CD4-positive, alpha-beta T cell treated with Interleukin-15 for 1 hour (primary cell): Measurements from ENCODE around the gene RUNDC1.
"Not testable (repeated sequence)": the region's sequence is repeated elsewhere in the genome, so short reads cannot be mapped to it uniquely, and the experiment has no call there.

Source experiments
- DNase-seq: peaks from one replicate; pipeline ENCODE4 v3.0.0-alpha.2; 2020

Gene RUNDC1

DNA sequence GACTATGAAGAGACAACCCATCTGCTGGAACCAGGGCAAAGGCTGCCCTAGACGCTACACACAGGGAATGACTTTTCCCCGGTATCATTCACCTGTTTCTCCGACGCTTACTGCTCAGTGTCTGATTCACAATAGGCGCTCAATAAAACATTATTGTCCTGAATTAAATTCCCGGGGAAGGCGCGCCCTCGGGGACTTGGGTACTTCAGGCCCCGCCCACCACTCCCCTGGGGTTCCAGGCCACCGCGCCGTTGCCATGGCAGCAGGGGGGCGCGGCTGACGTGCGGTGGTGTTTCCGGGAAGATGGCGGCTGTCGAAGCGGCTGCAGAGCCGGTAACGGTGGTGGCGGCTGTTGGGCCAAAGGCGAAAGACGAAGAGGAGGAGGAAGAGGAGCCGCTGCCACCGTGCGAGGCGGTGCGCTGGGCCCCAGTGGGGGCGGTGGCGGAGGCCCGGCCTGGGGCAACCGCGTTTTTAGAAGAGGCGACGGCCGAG is at the start of gene RUNDC1:
Gene RUNDC1 (plus strand): TSS at position 292 of the 492 bp plus-strand sequence. CDS start 12 bp downstream, at position 304.
- peak; percentile 91 for DNase-seq

DNA sequence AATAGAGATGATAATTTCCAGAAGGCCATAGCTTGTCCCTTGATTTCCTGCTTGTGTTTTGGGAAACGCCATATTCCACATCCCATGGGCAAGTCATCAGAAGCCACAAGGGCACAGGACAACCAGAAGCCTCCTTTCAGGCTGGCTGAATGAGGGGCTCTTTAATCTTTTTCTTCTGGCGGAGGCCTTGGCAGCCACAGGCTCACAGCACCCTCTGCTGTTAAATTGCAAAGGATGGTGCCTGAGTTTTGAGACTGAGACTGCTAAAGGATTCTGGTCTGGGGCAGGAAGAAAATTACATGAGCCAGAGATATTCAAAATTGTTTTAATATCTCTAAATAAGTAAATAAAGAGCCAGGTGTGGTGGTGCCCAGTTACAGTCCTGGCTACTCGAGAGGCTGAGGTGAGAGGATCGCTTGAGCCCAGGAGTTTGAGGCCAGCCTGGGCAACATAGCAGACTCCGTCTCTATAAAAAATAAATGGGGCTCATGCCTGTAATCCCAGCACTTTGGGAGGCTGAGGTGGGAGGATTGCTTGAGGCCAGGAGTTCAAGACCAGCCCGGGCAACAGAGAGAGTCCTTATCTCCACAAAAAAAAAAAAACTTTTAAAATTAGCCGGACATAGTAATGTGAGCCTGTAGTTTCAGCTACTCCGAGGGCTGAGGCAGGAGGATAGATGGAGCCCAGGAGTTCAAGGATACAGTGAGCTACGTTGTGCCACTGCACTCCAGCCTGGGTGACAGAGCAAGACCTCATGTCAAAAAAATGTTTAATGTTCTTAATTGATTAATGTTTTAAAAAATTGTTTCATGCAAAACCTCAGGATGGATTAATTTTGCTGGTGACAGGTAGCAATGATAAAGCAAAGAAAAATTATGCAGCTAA is 42.4 kb upstream of the RUNDC1 start:
- DNase-seq: peak; percentile 24

DNA sequence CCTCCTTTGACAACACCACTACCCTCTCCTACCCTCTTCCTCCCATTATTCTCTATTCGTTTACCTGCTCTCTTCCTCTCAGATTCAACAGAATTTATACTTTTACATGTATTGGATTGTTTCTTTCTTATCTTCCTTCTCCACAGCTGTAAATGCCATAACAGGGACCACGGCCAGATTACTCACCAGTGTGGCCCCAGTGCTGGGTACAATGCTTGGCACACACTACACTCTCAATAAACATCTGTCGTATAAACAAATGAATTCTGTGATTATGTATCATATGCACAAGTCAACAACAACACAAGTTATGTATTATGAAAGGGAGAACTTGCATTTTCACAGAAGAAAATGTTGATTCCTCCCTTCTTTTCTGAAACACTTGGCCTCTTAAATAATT is 36.2 kb upstream of the RUNDC1 start:
- DNase-seq: no peak

GRCh38 chr17:42946812-42947211 is 33.6 kb upstream of the RUNDC1 start:
- no peak for DNase-seq

GRCh38 chr17:42950044-42950783 is 30.2 kb upstream of the RUNDC1 start:
- DNase-seq: no peak

GRCh38 chr17:42953669-42954068 is 26.7 kb upstream of the RUNDC1 start:
- no peak for DNase-seq

DNA sequence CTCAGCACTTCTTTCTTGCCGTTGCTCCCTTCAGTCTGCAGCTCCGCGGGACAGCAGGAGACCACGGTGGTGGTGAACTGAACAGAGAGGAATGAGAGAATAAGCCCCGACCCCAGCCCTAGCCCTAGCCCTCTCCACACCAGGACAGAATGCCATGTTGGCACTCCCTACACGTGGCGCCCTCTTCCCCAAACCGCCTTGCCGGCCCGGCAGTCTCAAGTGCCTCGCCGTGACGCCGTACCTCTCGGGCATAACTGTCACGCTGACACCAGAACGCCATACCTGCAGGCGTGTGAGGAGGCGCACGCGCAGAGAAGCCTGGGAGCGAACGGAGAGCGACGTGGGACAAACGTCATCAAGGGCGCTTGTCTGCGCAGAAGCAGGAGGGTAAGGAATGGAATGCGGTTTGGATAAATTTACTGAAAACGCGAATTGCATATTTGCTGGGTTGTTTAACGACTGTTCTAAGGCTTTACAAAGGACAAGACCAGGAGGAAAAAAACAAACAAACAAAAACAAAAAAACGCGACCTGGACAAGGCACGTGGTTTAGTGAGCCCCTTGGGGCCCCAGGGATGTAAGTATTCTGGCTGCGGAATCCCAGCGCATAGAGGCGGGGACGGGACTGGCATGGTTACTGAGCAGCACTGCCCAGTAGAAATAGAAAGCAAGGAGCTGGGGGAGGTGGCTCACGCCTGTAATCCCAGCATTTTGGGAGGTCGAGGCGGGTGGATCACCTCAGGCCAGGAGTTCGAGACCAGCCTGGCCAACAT is 16.0 kb upstream of the RUNDC1 start, which contains the start of gene AARSD1:
Gene AARSD1 (minus strand): TSS at position 294 of the 772 bp plus-strand sequence. CDS start 14 bp downstream, at position 280.
- DNase-seq: peak; percentile 91

- no peak for DNase-seq
Measured at GRCh38 chr17:42967925-42968324, 12.4 kb upstream of the RUNDC1 start.

DNA sequence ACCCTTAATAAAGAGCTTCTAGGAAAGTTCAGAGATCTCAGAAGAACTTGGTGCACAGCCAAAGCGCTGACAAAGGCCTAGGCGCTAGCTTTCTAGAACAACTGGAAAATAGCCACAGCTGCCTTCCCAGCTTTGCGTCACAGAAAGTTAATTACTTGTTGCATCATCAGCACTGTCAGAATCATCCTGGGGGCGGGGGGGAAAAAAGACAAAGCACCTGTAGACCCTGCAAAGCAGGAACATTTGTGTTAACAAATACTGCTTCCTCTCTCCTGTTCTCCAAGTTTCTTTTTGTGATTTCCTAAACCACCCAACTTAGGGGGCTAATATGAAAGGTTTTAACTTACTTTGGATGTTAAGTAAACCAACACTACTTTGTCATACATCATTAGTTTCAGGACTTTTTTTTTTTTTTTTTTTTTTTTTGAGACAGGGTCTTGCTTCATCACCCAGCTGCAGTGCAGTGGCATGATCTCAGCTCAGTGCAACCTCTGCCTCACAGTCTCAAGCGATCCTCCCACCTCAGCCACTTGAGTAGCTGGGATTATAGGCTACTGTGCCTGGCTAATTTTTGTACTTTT is 11.3 kb upstream of the RUNDC1 start:
- DNase-seq: no peak

DNA sequence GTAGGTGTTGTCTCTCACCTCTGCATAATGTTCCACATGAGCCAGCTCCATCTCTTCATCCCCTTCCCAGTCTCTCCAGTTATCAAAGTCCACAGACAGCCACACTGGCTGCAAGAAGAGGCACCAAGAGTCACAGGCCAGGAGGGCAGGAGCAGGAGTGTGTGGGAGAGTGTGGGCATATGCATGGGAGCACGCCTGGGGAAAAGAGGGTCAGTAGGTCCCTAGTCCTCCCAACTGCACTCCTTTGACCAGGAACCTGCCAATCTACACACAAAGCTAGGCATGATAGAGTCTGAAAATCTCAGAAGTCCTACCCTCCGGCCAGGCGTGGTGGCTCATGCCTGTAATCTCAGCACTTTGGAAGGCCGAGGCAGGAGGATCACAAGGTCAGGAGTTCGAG is 8.8 kb upstream of the RUNDC1 start:
- DNase-seq: no peak

DNA sequence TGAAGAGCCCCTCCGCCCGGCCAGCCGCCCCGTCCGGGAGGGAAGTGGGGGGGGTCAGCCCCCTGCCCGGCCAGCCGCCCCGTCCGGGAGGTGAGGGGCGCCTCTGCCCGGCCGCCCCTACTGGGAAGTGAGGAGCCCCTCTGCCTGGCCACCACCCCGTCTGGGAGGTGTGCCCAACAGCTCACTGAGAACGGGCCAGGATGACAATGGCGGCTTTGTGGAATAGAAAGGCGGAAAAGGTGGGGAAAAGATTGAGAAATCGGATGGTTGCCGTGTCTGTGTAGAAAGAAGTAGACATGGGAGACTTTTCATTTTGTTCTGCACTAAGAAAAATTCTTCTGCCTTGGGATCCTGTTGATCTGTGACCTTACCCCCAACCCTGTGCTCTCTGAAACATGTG is 7.0 kb upstream of the RUNDC1 start:
- not testable (repeated sequence) for DNase-seq

- DNase-seq: no peak
Measured at GRCh38 chr17:42975265-42975664, 5.1 kb upstream of the RUNDC1 start.

DNA sequence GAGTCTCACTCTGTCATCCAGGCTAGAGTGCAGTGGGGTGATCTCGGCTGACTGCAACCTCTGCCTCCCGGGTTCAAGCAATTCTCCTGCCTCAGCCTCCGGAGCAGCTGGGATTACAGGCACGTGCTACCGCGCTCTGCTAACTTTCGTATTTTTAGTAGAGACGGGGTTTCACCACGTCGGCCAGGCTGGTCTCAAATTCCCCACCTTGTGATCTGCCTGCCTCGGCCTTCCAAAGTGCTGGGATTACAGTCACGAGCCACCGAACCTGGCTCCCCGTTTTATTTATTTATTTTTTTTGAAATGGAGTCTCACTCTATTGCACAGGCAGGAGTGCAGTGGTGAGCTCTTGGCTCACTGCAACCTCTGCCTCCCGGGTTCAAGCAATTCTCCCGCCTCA is 4.7 kb upstream of the RUNDC1 start:
- DNase-seq: not testable (repeated sequence)

GRCh38 chr17:42979511-42980273 is 673 bp upstream of the RUNDC1 start, which contains the start of gene PTGES3L:
Gene PTGES3L (minus strand): TSS chr17:42980080. CDS start chr17:42980053, 27 bp downstream.
- peak; percentile 17 for DNase-seq

GRCh38 chr17:42980766-42981397 is 517 bp downstream of the RUNDC1 start:
- DNase-seq: peak; percentile 61

- no peak for DNase-seq
Measured at GRCh38 chr17:42982266-42982665, 1.9 kb downstream of the RUNDC1 start.

DNA sequence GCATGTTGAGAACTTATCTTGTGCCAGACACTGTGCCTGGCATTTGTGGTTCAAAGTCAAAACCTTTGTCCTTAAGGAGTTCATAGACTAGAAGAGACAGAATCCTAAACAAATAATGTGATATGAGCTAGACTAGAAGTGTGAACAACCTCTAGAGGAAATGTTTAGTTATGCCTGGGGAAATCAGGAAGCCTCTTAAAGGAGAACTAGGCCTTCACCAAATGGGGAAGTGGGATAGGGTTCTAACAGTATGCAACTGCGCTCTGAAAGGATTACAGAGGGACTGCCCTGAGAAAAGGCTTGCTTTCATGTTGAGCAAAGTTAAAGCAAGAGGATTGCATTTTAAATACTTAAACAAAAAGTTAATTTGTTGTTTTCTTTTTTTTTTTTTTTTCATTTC is 4.9 kb downstream of the RUNDC1 start:
- no peak for DNase-seq

DNA sequence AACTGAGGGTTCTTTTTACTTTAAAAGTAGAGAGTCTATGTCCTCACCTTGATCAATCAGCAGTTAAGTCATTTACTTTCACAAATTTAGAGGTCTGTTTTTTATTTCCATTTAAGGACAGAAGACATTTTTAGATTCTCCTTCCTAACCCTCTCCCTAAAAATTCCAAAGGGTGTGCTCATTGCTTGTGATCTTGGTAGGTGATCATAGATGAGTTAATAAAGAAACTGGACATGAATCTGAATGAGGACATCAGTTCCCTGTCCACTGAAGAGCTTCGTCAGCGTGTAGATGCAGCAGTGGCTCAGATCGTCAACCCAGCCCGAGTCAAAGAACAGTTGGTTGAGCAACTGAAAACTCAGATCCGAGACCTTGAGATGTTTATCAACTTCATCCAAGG is 8.8 kb downstream of the RUNDC1 start:
- no peak for DNase-seq

GRCh38 chr17:42989726-42990652 is 9.6 kb downstream of the RUNDC1 start:
- no peak for DNase-seq

- no peak for DNase-seq
Measured at GRCh38 chr17:42991471-42991870, 11.1 kb downstream of the RUNDC1 start.
